VCaP (cell line): ENCODE results near the gene SPINK4.

Experiments
- H3K27ac ChIP-seq: fragments of 450-650 bp; 2 replicates; pipeline ENCODE4 v1.5.1; 2017
- CTCF ChIP-seq: fragments of 450-650 bp; conservative IDR thresholded peaks from 2 replicates; pipeline ENCODE4 v1.5.1; 2017; ENCODE audit warnings: mild to moderate bottlenecking, moderate library complexity

Gene SPINK4

GRCh38 chr9:33272061-33272460 is 32.1 kb downstream of the SPINK4 start:
- TF ChIP-seq CTCF: no peak
- no peak overlapping the region for H3K27ac ChIP-seq

GRCh38 chr9:33273266-33273971 is 33.5 kb downstream of the SPINK4 start:
- no peak overlapping the region for H3K27ac ChIP-seq
- TF ChIP-seq CTCF: no peak

GRCh38 chr9:33273972-33274328 is 34.0 kb downstream of the SPINK4 start:
- TF ChIP-seq CTCF: no peak
- no peak overlapping the region for H3K27ac ChIP-seq

- no peak overlapping the region for H3K27ac ChIP-seq
- no peak for TF ChIP-seq CTCF
Observed at GRCh38 chr9:33277484-33277883, 37.5 kb downstream of the SPINK4 start.

GRCh38 chr9:33285502-33285901 is 45.5 kb downstream of the SPINK4 start:
- no peak for TF ChIP-seq CTCF
- H3K27ac ChIP-seq: no peak overlapping the region

- peak; percentile 96 for TF ChIP-seq CTCF
- peak overlapping the region; percentile 48 for H3K27ac ChIP-seq
Observed at GRCh38 chr9:33287087-33287490, 47.1 kb downstream of the SPINK4 start.

- H3K27ac ChIP-seq: peak overlapping the region; percentile 48; the same call in 1 of the 2 replicates
- no peak for TF ChIP-seq CTCF
Observed at GRCh38 chr9:33288235-33288634, 48.3 kb downstream of the SPINK4 start.
